IPS DF 19.7 (cell line): ENCODE results near the gene ARID1A.
A peak's percentile ranks its signal among the peaks of the same experiment; 100 is the strongest.
"Not testable (repeated sequence)": the region's sequence is repeated elsewhere in the genome, so short reads cannot be mapped to it uniquely, and the experiment has no call there.

ENCODE experiments used
- DNase-seq: peaks from one replicate; pipeline ENCODE4 v3.0.0-alpha.2; 2013; ENCODE audit warnings: low read depth, low spot score

ARID1A gene

DNA sequence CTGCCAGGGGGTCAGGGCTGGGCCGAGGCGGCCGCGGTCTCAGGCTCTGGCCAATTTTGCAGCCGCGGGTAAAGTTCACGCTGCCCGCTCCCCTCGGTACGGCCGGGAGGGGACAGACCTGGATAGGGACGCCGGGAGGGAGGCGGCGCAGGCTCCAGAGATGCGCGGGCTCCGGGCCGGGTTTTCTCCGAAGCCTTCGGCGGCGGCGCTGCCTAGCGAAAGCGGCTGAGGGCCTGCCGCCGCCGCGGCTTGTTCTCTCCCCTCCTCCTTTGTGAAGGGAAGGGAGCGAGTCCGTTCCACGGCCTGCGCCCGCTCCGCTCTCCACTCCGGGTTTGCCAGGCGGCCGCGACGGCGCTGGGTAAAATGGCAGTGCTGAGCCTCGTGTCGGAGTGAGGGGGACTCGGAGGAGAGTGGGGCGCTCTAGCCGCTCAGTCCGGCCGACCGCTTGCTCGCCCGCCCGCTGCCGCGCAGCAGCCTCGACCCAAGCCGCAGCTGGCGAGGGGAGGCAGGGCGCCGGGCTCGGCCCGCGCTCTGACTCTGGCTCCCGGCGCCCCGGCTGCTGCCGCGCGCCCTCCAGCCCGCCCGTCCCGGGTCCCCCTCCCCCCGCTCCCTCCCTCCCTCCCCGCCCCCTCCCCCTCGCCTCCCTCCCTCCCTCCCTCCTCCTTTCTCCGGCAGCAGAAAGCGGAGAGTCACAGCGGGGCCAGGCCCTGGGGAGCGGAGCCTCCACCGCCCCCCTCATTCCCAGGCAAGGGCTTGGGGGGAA is at the start of gene ARID1A:
ARID1A (plus strand) TSS at position 660 of the 763 bp plus-strand sequence. CDS start 389 bp downstream, outside the sequence.
- DNase-seq, result no peak

DNA sequence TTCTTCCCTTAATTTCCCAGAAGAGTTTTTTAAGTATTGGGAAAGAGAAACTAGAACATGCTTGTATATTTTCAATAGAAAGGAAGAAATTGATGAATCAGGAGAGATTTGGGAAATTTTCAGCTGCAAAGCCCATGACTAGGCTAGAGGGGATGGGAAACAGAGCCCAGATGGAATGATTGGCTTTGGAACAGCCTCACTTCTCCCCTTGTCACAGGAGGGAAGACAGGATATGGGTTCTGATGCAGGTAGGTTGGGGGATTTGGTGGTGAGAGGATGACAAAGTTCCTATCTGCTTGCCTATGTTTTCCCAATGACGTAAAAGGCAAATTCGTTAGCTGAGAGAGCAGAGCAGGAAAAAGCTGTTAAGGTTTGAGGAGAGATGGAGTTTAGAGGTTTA is 31.0 kb upstream of the ARID1A start:
- no peak for DNase-seq

DNA sequence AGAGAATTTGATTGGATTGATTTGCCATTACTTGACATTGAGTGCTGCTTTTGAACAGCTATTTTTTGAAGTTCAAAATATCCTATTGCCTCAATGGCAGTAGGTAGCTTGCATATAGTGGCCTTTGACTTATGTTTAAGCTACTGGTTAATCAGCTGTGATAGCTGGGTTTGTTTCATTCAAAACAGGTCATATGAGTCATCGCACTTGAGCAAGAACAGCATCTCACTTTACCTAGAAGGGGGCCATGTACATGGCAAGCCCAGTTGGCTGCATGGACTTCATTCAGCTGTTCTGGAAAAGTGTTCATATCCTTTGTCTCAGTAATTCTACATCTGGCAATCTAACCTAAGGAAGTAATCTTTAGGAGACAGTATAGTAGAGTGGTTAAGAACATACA is 29.0 kb upstream of the ARID1A start:
- no peak for DNase-seq

DNA sequence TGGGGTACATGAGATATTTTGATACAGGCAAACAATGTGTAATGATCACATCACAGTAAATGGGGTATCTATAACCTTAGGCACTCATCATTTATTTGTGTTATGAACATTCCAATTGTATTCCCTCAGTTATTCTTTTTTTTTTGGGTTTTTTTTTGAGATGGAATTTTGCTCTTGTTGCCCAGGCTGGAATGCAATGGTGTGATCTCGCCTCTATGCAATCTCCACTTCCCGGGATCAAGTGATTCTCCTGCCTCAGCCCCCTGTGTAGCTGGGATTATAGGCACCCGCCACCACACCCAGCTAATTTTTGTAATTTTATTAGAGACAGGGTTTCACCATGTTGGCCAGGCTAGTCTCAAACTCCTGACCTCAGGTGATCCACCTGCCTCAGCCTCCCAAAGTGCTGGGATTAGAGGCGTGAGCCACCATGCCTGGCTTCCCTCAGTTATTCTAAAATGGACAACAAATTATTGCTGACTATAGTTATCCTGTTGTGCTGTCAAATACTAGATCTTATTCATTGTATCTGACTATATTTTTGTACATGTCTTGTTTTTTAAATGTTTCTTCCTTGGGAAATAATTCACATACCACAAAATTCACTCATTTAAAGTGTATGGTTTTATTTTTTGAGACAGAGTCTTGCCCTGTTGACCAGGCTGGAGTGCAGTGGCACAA is 27.6 kb upstream of the ARID1A start:
- DNase-seq, result not testable (repeated sequence)

DNA sequence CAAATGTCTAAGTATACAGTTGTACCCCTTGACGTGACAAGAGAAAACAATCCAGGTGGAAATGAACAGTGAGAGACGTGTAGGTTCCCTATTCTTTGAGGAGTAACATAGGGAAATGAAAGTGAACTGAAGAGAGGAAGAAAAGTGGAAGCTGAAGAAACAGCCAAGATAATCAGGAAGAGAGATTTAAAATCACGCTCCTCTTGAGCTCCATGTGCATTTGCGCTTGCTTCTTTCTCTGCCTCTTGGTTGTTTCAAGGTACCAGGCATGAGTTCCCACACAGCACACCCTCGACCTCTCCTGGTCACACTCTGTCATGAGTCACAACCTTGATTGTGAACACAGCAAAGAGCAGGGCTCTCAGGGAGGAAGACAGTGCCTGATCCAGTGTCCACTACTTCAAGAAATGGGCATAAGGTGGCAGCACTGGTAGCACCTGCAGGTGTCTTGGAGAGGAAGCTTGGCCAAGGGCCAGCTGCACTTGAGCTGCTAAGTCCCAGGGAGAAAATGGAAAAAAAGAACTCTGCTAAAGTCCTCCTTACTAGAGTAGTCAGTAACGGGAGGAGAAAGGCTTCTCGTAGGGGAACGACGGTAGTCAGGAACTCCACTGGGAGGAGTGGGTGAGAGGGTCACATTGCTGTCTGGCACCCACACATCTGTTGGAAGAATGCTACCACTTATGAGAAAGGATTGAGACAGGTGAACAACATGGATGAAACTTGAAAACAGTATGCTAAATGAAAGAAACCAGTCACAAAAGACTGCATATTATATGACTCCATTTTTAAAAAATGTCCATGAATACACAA is 18.3 kb upstream of the ARID1A start:
- no peak for DNase-seq

DNA sequence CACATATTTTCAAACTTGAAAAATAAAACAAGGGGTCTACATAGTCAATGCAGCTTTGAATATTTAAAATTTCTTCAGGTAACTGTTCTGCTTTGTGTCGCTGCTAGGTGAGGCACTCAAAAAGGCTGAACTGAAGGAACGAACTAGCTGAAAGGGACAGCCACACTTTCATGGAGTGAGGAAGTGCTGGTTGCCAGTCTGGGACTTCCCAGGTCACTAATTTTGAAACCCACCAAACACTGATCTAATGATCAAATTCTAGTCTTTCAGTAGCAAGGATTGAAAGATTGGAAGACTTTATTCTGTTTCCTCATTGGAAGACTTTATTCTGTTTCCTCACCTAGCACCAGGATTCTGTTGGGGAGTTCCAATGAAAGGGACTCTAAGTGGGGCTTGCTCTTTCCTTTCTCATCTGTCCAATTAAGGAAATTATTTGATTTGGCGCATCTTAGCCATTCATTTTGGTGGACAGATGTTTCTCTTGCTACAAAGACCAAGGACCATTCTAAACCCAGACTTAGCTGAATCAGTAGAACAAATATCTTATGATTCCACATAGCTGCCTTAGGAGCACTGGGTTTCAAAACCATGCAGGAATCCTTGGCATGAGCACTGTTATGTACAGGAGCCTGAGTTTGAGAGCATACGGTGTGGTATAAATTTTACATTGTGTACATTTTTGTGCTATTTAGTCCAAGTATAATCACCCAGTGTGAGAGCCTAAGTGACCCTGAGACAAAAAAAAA is 10.9 kb upstream of the ARID1A start:
- no peak for DNase-seq

DNA sequence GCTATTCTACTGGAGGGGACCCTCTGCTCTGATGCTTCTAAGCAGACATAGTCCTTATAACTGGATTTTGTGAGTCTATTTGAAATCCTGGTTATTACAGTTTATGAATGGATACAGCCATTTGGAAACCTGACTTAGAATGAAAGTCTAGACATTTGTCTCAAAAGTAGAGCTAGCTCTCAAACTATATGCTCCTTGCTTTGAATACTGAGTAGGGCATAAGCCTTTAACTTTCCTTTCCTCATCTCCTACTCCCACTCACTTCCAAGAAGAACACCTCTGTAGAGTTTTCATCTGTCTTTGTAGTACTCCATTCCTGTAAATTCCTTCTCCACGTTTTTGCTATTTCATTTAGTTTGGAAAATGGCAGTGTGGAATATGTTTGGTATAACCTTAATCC is 9.0 kb upstream of the ARID1A start:
- DNase-seq, result no peak

DNA sequence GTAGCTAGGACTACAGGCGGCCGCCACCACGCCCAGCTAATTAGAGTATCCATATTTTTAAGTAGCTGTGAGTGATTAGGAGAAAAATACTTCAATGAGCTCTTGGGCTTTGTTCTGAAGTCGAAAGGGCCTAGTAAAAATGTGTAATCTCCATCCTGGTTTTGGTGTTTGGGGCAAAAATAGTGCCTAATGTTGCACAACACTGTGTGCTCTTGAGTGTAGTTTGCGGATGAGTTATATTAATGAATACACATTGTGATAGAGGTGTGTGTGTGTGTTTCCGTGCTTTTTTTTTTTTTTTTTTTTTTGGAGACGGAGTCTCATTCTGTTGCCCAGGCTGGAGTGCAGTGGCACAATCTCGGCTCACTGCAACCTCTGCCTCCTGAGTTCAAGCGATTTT is 6.3 kb upstream of the ARID1A start:
- DNase-seq, result no peak

DNA sequence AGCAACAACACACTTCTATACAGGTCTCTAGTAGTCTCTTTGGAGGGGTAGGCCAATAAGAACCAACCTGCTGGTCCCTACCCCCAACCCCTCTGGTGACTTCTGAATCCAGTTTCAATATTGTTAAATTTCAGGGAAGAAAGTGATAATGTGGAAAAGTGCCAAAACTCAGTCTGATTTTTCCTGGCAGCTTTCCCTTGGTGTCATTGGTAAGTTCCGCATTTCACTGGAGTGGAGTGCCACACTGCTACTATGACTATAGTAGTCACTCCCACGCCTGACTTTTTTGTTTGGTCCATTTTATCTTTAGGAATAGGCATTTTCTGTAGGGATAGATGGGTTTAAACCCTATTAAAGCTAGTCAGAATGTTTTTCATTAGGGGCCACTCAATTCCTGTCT is 5.7 kb upstream of the ARID1A start:
- no peak for DNase-seq

DNA sequence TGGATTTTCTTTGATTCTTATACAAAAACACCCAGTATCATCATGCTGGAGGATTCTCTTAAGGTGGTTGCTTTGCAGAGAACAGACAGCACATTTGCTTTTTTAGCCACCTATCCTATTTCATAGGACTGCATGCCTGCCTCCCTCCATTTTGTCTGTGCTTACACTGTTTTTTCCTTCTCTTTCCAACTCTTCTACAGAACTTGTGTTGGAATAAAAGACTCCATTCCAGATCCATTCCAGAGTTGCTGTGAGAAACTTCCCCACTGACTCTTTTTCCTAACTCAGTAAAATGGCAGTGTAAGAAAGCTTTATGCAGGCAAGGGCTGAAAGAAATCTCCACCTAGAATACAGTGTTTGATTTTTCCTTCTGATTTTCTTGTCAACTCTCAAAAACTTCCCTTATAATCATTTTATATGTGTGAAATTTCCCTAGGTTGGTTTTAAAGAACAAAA is 5.2 kb upstream of the ARID1A start:
- DNase-seq, result no peak

DNA sequence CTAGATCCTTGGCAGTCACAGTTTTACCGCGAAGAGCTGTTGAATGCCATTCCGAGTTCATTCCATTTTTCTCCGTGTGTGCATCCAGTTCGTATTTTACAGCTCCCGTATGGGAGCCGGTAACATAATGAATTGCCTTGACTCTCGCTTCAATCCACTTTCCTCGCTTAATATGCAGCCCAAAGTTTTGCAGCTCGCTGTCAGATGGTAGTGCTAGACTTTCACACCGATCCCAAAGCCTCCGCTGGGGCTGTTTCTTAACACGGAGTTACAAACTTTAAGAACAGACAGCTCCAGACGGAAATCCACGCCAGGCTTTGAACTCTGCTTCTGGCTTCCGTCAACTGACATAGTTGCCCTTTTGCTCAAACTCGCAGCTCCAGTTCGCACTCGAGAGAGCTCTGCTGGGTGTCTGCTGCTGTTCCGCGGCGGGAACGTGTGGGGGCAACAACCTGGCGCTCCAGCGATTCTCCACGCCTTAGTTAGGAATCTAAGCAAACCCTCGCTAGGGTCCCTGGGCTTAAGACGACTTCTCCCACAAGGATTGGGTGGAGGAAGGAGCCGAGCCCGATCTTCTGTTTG is 3.5 kb upstream of the ARID1A start:
- DNase-seq, result no peak

DNA sequence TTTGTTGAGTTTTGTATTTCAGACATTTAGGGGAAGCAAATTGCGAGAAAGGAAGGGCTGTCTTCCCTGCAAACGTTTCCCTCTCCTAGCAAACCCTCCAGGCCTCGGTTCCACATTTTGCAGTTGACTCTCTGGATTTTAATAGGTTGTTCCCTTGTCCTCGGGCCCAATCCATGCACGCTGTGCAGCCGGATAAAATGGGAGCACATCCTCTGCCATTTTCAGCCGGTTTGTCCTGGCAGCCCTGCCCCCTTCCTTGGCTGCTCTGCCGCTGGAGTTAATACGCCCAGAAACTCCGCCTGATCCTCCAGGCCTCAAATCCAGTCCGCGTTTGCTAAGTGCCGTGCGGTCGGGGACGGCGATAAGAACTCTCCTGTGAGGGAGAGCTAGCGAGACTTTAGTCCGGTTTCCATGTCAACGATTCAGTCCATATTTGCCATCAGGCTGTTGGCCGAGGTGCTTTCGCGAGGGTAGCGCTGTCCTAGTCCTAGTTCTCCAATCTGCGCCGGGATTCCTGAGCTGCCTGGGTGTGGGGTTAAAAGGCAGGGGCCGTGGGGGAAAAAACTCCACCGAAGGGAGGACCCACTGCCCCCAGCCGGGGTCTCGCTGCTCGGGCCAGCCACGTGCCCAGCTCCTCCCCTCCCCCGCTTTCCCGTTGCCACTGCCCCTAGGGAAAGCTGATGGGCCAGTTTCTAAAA is 2.9 kb upstream of the ARID1A start:
- peak; percentile 96 for DNase-seq

DNA sequence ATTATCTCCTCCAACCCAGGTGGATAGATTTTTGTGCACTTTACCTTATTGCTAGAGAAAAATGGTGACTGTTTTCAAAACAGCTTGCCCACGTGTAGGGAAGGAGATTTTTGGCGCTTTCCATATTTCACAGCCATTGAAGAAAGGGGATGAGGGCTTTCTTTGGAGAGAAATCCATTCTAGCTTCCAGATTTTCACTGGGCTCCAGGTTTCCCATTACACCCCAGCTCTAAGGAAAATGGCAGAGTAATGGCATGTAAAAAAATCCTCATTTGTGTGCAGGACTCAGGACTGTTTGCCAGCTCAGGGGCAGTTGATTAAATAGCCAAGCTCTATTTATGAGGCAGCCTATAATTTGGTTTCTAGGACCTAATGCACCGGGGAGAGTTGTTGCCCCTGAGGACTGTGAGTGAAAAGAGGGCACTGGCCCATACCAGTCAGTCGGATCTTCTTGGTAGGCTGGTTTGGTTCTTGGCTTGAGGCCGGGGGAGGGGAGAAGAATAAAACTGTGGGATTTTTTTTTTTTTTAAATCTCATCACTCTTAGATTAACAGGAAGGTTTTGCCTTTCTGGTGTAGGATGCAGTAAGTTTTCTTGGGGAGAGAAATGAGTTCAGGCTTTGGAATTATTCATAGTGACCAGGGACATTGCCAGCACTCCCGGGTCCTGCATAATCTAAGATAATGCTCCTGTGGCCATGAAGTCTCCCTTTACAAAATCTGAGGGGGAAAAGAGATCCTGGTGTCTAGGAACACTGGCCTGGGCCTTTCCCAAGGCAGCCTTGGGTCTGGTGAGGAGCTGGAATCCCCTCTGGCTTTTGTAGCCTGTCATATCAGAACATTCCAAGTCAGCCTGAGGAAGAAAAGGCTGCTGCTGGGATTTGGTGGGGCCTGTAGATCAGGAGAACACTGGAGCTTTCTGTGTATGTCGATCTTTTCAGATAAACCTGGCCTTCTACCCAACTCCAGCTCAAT is 1.9 kb upstream of the ARID1A start:
- no peak for DNase-seq

DNA sequence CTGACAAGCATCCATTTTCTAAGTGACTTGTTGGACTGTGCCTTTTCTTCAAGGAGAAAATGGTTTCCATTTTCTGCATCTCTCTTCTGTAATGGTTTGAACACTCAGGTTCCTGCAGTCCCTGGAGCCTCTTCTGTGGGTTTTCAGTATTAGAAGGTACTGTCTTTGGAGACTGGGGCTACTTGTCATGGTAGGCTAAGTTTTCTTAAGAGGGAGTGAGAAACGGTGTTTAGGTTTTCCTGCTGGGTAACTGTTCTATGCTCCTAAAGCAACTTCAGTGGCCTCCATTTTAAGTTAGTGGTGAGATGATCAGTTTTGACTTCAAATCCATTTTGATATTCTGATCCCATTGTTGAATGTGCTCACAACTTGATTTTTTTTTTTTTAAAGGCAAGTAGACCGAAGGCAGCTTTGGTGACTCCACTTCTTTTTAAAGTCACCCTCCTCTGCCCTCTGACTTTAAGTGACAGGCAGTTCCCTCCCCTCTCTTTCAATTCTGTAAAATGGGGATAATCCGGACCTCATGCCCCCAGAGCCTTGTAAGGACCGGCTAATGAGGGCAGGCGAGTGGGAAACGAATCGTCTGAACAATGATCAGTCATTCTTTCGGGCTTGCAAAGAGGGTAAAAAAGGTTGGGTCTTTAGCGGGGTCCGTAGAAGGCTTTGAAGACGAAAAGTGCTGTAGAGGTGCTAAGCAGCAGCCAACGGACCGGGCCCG is 1.0 kb upstream of the ARID1A start:
- DNase-seq, result no peak

DNA sequence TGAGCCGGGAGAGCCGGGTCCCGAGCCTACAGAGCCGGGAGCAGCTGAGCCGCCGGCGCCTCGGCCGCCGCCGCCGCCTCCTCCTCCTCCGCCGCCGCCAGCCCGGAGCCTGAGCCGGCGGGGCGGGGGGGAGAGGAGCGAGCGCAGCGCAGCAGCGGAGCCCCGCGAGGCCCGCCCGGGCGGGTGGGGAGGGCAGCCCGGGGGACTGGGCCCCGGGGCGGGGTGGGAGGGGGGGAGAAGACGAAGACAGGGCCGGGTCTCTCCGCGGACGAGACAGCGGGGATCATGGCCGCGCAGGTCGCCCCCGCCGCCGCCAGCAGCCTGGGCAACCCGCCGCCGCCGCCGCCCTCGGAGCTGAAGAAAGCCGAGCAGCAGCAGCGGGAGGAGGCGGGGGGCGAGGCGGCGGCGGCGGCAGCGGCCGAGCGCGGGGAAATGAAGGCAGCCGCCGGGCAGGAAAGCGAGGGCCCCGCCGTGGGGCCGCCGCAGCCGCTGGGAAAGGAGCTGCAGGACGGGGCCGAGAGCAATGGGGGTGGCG is 371 bp downstream of the ARID1A start:
- no peak for DNase-seq

DNA sequence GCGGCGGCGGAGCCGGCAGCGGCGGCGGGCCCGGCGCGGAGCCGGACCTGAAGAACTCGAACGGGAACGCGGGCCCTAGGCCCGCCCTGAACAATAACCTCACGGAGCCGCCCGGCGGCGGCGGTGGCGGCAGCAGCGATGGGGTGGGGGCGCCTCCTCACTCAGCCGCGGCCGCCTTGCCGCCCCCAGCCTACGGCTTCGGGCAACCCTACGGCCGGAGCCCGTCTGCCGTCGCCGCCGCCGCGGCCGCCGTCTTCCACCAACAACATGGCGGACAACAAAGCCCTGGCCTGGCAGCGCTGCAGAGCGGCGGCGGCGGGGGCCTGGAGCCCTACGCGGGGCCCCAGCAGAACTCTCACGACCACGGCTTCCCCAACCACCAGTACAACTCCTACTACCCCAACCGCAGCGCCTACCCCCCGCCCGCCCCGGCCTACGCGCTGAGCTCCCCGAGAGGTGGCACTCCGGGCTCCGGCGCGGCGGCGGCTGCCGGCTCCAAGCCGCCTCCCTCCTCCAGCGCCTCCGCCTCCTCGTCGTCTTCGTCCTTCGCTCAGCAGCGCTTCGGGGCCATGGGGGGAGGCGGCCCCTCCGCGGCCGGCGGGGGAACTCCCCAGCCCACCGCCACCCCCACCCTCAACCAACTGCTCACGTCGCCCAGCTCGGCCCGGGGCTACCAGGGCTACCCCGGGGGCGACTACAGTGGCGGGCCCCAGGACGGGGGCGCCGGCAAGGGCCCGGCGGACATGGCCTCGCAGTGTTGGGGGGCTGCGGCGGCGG is 1.0 kb downstream of the ARID1A start:
- no peak for DNase-seq

DNA sequence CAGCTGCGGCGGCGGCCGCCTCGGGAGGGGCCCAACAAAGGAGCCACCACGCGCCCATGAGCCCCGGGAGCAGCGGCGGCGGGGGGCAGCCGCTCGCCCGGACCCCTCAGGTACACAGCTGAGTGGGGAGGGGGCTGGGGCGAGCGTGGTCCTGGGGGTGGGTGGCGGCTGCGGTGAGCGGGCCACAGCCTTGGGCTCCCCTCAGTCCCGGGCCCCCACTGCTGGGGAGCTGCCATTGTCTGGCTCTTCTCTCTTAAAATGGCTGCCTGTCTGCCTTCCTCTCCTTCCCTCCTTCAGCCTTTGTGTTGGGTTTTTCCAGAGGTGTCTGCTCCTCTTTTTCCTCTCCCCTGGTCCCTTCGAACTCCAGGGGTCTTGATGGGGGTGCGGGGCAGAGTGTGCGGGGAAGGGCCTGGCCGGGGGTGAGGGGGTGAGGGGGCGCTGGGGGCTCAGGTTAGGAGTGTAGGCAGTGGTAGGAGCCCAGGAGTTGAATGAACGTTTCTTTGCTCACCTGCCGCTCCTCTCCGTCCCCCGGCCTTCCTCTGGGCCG is 1.7 kb downstream of the ARID1A start:
- DNase-seq, result no peak
